ENCODE measurements around the gene DISP1. TPM values are rescaled to one million over a fixed set of nuclear protein-coding genes. Genes with fewer than 3 reads are reported as not detected.

Gene DISP1
- total RNA-seq, 6 experiments from 2014 or later, result 2.8 to 4.0 (median 3.7) TPM

Other genes with a start within 250 kb of the DISP1 start
- 1 to 10 TPM; 5.3 to 7.1 (median 5.9) TPM for gene TAF1A, start 225.1 kb upstream of the DISP1 start, total RNA-seq (2021; fragmentation: NEBNext Ultra II Directional; extraction: Animal tissue kit (Norgen Biotek cat#: 25700))
- gene MIA3, start 196.9 kb upstream of the DISP1 start, total RNA-seq (2021; fragmentation: NEBNext Ultra II Directional; extraction: Animal tissue kit (Norgen Biotek cat#: 25700)), result 10 to 100 TPM; 55.6 to 68.3 (median 62.1) TPM
- 100 to 1,000 TPM in 4 of 6 experiments, 10 to 100 TPM in 2; 87.1 to 112 (median 103) TPM for gene AIDA, start 102.5 kb upstream of the DISP1 start, total RNA-seq (2021; fragmentation: NEBNext Ultra II Directional; extraction: Animal tissue kit (Norgen Biotek cat#: 25700))
- gene BROX, start 102.5 kb upstream of the DISP1 start, total RNA-seq (2021; fragmentation: NEBNext Ultra II Directional; extraction: Animal tissue kit (Norgen Biotek cat#: 25700)), result 10 to 100 TPM; 61.0 to 71.0 (median 67.6) TPM
- not detected for gene FAM177B, start 77.8 kb upstream of the DISP1 start, total RNA-seq (2021; fragmentation: NEBNext Ultra II Directional; extraction: Animal tissue kit (Norgen Biotek cat#: 25700))